ENCODE data around the gene TMIGD2.

Gene TMIGD2

GRCh38 chr19:4326837-4327251 is 24.7 kb upstream of the TMIGD2 start:
- DNase-seq = no peak

GRCh38 chr19:4326215-4326836 is 24.1 kb upstream of the TMIGD2 start:
- no peak for DNase-seq

- no peak for DNase-seq
Measured at GRCh38 chr19:4324228-4324627, 22.0 kb upstream of the TMIGD2 start.

DNA sequence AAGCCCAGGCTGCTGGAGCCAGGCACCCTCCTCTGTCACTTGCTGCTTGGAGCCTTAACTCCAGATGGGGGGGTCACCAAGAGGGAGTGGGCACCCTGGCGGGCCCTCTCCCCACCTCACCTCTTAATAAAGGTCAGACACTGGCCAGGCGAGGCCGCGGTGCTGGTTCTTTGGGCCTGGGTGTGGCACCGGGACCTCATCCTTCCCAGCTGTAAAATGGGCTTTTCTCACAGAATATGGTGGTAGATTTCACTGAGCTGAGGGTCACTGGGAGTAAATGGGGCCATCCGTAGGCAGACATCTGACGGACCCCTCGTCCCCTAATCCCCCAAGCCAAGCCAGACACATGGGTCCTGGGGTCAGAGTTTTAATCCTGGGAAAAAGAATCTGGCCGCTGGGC is 21.5 kb upstream of the TMIGD2 start:
- DNase-seq = no peak

- DNase-seq = no peak
Measured at GRCh38 chr19:4322942-4323665, 20.9 kb upstream of the TMIGD2 start.

DNA sequence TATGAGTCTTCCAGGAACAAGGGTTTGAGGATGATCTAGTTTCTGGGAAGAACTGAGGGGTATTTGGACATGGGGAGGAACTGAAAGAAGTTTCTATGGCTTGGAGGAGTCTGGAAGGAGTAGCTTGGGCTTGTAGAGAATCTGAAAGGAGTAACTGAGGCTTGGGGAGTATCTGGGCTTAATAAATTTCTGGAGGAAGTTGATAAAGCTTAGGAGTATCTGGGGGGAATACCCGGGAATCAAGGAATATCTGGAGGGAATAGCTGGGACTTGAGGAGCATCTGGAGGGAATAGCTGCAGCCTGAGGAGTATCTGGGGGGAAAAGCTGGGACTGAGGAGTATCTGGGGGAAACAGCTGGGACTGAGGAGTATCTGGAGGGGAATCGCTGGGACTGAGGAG is 18.2 kb upstream of the TMIGD2 start:
- no peak for DNase-seq

DNA sequence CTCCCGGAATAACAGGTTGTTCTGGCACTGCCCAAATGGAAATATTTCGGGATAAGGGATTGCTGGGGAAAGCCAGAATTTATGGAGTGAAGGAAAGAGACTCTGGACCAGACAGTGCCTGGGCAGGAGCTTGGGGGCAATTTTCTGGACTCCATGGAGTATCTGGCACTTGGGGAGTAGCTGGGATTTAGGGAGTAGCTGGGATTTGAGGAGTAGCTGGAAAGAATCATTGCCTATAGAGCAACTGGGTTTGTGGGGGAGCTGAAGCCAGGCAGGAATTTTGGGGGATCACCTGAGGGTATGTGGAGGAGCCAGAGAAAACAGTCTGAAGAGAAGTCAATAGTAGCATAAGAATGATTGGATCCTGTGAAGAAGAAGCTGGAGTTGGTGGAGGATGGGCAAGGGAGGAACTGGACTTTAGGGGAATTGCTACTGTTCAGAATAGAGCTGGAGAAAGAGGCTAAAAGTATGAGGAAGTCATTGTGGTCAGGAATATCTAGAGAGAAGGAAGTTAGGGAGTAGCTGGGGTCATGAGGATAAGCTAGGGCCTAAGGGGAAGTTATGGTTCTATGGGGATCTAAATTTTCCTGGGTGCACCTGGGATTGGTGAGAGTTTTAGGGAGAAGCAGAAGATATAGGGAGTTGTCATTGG is 17.0 kb upstream of the TMIGD2 start:
- no peak for DNase-seq

DNA sequence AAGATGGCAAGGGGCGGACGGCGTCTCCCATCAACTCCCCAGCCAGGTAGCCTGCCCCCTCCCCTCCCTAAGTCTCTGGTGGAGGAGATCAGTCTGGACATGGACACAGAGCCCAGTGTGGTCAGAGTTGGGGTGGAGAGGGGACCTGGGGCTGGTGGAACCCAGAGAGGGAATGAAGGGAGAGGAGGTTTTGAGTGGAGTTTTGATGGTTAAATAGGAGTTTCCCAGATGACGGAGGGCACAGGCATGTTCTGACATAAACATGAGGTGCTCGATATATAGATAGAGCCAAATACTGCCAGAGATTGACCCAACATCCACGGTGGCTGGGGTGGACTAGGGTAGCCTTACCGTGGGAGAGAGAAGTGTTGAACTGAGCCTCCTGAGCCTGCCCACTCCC is 16.3 kb upstream of the TMIGD2 start:
- no peak for DNase-seq

- no peak for DNase-seq
Measured at GRCh38 chr19:4316956-4317355, 14.8 kb upstream of the TMIGD2 start.

GRCh38 chr19:4313847-4314490 is 11.8 kb upstream of the TMIGD2 start:
- DNase-seq = no peak

DNA sequence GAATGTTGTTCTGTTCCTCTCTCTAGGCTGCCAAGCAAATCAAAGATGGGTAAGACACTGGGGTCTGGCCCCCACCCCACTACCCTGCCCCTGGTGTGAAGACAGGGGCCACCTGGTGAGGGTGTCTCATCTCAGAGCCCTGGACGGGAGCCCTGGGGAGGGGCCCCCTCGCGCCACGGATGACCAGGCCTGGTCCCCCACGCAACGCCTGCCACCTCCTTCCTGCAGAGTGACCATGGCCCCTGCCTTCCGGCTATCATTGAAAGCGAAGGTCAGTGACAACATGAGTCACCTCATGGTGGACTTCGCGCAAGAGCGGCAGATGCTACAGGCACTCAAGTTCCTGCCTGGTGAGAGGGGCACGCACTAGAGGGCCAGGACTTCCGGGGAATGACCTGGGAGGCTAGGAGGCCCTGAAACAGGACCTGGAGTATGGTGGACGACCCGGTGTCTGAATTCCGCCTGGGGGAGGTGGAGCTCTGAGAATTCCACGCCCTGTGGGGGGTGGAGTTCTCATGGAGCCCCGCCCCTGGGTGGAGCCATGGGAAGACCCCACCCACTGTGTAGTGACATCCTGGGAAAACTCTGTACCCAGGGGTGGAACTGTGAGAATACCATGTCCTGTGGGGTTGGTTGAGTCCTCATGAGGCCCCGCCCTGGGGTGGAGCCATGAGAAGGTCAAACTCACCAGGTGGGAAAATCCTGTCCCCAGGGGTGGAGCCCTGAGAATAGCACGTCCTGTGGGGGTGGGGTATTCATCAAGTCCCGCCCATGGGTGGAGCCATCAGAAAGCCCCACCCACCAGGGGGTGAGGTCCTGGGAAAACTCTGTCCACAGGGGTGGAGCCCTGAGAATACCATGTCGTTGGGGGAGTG is 8.3 kb upstream of the TMIGD2 start:
- DNase-seq = no peak

DNA sequence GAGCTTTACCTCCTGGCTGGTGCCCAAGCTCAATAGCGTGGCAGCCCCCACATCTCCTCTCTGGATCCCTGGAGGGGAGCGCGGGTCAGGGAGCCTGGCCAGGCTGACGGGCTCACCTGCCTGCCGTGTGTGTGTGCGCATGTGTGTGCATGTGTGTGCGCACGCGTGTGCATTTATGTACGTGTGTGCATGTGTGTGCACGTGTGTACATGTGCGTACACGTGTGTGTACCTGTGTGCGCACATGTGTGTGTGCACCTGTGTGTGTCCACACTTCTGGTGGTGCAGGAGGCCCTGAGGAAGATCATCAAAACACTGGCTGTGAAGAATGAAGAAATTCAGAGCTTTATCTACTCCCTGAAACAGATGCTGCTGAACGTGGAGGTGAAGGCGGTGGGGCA is 3.5 kb upstream of the TMIGD2 start:
- DNase-seq = no peak

- no peak for DNase-seq
Measured at GRCh38 chr19:4305257-4305612, 3.0 kb upstream of the TMIGD2 start.

DNA sequence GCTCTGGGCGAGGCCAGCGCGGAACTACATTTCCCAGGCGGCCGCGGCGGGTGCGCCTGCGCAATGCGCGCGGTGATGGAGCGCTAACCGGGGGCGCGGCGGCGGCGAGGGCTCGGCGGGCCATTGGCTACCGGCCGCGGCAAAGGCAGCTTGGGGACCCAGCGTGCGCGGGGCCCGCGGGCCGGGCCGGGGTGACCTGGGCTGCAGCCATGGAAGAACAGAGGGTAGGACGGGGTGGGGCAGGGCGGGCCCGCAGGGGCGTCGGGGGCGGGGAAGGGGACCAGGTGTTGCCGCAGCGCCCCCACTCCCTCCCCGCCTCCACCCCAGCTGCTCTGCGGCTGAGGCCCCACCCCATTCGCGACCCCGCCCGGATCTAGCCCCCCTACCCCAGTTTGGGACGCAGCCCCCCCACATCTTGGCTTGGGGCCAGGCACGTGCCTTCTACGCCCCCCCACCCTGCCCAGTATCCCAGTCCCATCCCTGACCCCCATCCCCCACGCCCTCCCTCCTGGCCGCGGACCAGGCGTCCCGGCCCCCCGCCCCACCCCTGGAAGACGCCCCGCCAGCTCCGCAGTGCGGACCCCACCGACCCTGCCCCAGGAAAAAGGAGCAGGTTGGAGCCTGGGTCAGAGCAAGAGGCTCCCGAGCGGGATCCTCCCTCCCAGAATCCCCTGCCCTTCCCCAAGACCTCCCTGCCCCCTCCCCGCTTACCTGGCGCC is 2.5 kb upstream of the TMIGD2 start, which contains the start of gene FSD1:
Gene FSD1 (plus strand): TSS at position 61 of the 719 bp plus-strand sequence. CDS start 149 bp downstream, at position 210.
- DNase-seq = peak; percentile 69

DNA sequence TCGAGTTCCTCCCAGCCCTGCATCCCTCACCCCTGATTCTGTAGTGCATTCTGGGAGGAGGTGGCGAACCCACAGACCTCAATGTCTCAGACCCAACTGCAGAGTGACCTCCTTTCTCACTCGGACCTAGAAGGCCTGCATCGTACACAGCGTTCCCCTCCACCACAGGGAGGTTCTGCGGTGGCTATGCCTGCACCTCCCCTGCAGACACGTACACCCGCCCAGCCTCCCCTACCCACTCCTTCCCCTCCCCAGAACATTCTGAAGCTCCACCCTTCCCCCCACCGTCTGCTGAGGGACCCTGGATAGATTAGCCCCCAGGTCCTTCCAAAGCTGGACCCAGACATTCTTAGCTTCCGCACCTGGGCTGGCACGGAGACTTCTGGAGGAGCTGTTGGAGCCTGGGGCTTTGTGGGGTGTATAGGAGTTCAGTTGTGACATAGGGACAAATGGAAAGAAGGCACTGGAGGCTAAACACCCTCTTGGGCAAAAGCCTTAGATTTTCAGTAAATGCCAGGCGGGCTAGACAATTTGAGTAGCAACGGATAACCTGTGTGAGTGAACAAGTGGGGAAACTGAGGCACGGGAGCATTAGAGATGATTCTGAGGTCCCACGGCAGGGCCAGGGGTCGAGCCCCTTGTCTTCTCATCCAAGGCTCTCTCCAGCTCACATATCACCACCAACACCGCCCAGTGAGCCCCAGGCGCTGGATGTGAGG is 1.8 kb upstream of the TMIGD2 start:
- DNase-seq = no peak

DNA sequence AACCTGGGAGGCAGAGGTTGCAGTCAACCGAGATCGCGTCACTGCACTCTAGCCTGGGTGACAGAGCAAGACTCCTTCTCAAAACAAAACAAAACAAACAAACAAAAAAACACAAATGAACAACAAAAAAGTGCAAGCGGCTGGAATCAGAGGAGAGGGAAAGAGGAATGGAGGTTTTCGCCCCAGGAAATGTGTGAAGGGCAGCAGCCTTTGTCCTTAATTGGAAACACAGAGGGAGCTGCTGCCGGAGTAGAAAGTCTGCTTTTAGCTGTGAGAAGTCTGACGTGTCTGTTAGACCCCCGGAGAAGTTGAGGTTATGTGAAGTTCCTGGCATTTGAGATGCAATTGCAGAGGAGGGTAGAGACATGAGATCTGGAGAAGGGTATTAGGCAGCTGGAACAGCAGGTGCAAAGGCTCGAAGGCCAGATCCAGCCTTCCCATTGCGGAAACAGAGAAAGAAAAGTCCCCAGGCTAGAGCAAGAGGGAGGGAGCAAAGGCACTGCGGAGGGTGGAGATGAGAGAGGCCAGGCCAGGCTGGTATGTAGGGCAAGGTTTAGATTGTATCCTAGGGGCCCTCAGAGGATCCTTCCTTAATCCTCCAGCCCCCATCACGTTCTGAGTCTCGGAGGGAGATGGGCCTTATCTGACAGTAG is 473 bp downstream of the TMIGD2 start:
- DNase-seq = no peak

- DNase-seq = no peak
Measured at GRCh38 chr19:4300589-4300988, 1.6 kb downstream of the TMIGD2 start.

DNA sequence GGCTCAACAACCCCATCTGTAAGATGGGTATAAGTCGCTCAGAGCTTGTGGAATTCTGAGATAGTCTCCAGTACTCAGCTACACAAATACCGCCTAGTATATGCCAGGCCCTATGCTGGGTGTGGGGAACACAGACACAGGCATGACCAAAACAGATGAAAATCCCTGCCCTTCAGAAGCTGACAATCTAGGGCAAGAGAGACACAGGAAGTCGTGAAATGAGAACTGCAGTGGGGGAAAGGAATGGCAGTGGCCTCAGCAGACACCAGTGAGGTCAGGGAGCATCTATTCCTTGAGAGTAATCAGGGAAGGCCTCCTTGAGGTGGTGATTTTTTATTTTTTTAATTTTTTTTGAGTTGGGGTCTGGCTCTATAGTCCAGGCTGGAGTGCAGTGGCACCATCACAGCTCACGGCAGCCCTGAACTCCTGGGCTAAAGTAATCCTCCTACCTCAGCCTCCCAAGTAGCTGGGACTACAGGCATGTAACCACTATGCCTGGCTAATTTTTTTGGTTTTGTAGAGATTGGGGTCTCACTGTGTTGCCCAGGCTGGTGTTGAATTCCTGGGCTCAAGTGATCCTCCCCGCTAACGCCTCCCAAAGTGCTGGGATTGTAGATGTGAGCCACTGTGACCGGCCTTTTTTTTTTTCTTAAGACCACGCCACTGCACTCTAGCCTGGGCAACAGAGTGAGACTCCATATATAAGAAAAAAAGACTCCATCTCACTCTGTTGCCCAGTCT is 3.2 kb downstream of the TMIGD2 start:
- DNase-seq = no peak

DNA sequence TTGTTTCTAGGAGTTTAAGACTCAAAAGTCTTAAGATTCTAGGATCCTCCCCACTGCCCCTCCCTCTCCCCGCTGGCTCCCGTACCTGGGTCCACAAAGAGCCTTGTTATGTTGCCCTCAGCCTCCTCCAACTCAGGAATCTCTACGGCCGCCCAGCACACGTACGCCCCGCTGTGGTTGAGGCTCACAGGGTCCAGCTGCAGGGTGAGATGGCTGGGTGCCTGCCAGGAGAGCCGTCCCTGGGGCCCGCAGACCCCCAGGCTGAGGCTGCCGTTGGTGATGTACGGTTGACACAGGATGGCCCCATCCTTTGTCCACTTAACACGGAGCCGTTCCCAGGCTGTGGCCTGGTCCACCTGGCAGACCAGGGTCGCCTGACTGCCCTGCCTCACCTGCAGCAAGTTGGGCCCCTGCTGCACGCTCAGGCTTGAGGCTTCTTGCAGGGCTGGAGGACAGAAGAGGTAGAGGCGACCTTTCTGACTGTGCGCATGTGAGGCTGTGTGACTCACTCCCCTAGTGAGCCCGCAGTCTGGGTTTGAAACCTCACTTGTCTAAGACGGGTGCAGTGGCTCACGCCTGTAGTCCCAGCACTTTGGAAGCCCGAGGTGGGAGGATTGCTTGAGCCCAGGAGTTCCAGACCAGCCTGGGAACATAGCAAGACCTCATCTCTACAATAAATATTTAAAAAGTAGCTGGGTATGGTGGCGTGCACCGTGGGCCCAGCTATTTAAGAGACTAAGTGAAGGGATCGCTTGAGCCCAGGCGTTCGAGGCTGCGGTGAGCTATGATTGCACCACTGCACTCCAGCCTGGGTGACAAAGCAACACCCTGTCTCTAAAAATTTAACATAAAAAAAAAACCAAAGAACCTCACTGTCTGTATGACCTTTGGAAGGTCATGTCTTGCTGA is 4.0 kb downstream of the TMIGD2 start:
- DNase-seq = no peak
